ENCODE results near the gene WDR37.

The WDR37 gene

DNA sequence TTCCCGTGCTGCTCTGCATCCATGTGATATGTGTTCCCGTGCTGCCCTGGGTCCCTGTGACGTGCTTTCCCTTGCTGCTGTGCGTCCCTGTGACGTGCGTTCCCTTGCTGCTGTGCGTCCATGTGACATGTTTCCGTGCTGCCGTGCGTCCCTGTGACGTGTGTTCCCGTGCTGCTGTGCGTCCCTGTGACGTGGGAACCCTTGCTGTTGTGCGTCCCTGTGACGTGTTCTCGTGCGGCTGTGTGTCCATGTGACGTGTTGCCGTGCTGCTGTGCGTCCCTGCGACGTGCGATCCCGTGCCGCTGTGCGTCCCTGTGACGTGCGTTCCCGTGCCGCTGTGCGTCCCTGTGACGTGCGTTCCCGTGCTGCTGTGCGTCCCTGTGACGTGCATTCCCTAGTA lies 45.8 kb downstream of the WDR37 start:
- H3K4me3 ChIP-seq (ENCODE audit: low read depth, low read length), result no peak overlapping the region
- DNase-seq (ENCODE audit: low read depth), result no peak

DNA sequence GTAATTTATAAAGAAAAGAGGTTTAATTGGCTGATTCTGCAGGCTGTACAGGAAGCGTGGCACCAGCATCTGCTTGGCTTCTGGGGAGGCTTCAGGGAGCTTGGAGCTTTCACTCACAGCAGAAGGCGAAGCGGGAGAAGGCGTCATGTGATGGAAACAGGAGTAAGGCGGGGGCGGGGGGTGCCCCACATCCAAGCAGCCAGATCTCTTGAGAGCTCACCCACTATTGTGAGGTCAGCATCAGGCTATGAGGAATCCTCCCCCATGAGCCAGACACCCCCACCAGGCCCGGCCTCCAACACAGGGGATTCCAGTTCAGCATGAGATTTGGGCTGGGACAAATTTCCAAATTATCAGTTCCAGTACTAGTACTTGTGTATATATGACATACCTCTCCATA lies 46.2 kb downstream of the WDR37 start:
- DNase-seq (ENCODE audit: low read depth), result peak; percentile 28
- TF ChIP-seq CTCF (conservative IDR thresholded peaks at IDR 0.05; ENCODE audit: low read depth, low read length), result no peak
- H3K4me3 ChIP-seq (ENCODE audit: low read depth, low read length), result no peak overlapping the region

More for the DNA sequence above, 45.8 kb downstream of the WDR37 start:
- TF ChIP-seq CTCF (conservative IDR thresholded peaks at IDR 0.05; ENCODE audit: low read depth, low read length), result no peak

DNA sequence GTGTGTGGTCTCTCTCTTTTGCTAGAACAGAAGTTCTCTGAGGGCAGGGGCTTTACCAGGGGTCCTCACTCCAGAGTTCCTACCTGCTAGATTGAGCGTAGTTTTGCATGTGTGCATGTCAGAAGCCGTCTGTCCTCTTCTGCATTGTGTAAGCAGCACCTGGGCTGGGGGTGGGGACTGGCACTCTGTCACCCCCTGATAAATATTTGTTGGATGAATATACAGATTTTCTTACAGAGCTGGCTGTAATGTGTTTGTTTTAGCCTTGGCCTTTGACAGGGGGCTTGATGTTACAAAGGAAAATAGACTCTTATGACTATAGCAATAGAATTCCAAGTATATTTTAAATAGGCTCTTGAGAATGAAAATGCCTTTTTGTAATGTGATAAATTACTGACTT lies 46.6 kb downstream of the WDR37 start:
- peak; percentile 48 for DNase-seq (ENCODE audit: low read depth)
- no peak for TF ChIP-seq CTCF (conservative IDR thresholded peaks at IDR 0.05; ENCODE audit: low read depth, low read length)
- no peak overlapping the region for H3K4me3 ChIP-seq (ENCODE audit: low read depth, low read length)

DNA sequence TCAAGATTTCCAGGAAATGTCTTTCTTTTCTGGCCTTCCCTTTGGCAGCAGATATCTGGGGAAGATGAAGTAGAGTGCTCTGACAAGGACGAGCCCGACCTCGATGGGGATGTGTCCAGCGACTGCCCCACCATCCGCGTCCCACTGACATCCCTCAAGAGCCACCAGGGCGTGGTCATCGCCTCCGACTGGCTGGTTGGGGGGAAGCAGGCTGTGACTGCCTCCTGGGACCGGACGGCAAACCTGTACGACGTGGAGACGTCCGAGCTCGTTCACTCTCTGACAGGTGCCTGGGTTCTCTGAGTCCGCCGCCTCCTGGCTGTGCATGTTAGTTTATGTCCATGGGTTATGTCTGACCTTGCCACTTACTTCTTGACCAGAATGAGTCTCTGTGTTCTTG lies 47.4 kb downstream of the WDR37 start:
- no peak for DNase-seq (ENCODE audit: low read depth)
- H3K4me3 ChIP-seq (ENCODE audit: low read depth, low read length), result no peak overlapping the region
- TF ChIP-seq CTCF (conservative IDR thresholded peaks at IDR 0.05; ENCODE audit: low read depth, low read length), result no peak

DNA sequence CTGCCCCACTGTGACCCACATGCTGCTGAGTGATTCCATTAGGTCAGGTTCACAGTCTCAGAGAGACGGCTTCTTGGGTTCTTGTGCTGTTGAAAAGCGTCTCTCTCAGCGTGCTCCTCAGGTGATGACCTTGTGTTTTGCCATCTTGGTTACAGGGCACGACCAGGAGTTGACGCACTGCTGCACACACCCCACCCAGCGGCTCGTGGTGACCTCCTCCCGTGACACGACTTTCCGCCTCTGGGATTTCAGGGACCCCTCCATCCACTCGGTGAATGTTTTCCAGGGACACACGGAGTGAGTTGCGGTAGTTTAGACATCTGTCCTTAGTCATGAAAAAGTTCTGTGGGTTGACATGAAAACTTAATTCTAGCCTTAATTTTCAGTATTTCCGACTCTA lies 48.8 kb downstream of the WDR37 start:
- DNase-seq (ENCODE audit: low read depth), result no peak
- TF ChIP-seq CTCF (conservative IDR thresholded peaks at IDR 0.05; ENCODE audit: low read depth, low read length), result no peak
- no peak overlapping the region for H3K4me3 ChIP-seq (ENCODE audit: low read depth, low read length)

- no peak for TF ChIP-seq CTCF (conservative IDR thresholded peaks at IDR 0.05; ENCODE audit: low read depth, low read length)
- H3K4me3 ChIP-seq (ENCODE audit: low read depth, low read length), result no peak overlapping the region
- DNase-seq (ENCODE audit: low read depth), result no peak
Observed at GRCh38 chr10:1107004-1107403, 50.8 kb downstream of the WDR37 start.

DNA sequence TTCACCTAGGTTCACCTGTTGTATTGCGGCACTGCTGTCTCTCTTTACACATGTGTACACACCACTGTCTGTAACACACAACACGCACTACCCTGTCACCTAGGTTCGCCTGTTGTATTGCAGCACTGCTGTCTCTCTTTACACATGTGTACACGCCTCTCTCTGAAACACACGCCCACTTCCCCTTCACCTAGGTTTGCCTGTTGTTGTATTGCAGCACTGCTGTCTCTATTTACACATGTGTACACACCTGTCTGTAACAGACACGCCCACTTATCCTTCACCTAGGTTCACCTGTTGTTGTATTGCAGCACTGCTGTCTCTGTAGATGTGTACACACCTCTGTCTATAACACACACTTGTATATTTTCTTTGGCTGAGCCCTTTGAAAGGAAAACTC lies 51.5 kb downstream of the WDR37 start:
- no peak for TF ChIP-seq CTCF (conservative IDR thresholded peaks at IDR 0.05; ENCODE audit: low read depth, low read length)
- no peak for DNase-seq (ENCODE audit: low read depth)
- H3K4me3 ChIP-seq (ENCODE audit: low read depth, low read length), result no peak overlapping the region
